Dermis blood vessel endothelial cell (primary cell): ENCODE results near the gene RAB40B. TPM values are rescaled to one million over a fixed set of nuclear protein-coding genes. Genes with fewer than 3 reads are reported as not detected.
A peak's percentile ranks its signal among the peaks of the same experiment; 100 is the strongest.
"Not testable (repeated sequence)": the region's sequence is repeated elsewhere in the genome, so short reads cannot be mapped to it uniquely, and the experiment has no call there.

Experiments
- DNase-seq: peaks from one replicate; pipeline ENCODE4 v3.0.0; 2010
- total RNA-seq: library from RNA; depleted of rRNA; stranded (reverse); fragments of >200 nt; gene quantifications from 2 replicates; pipeline ENCODE4 v1.2.3, GENCODE V29; 2014

Gene RAB40B, protein sequence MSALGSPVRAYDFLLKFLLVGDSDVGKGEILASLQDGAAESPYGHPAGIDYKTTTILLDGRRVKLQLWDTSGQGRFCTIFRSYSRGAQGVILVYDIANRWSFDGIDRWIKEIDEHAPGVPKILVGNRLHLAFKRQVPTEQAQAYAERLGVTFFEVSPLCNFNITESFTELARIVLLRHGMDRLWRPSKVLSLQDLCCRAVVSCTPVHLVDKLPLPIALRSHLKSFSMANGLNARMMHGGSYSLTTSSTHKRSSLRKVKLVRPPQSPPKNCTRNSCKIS
- total RNA-seq = 5.8 and 8.9 TPM in 2 replicates

DNA sequence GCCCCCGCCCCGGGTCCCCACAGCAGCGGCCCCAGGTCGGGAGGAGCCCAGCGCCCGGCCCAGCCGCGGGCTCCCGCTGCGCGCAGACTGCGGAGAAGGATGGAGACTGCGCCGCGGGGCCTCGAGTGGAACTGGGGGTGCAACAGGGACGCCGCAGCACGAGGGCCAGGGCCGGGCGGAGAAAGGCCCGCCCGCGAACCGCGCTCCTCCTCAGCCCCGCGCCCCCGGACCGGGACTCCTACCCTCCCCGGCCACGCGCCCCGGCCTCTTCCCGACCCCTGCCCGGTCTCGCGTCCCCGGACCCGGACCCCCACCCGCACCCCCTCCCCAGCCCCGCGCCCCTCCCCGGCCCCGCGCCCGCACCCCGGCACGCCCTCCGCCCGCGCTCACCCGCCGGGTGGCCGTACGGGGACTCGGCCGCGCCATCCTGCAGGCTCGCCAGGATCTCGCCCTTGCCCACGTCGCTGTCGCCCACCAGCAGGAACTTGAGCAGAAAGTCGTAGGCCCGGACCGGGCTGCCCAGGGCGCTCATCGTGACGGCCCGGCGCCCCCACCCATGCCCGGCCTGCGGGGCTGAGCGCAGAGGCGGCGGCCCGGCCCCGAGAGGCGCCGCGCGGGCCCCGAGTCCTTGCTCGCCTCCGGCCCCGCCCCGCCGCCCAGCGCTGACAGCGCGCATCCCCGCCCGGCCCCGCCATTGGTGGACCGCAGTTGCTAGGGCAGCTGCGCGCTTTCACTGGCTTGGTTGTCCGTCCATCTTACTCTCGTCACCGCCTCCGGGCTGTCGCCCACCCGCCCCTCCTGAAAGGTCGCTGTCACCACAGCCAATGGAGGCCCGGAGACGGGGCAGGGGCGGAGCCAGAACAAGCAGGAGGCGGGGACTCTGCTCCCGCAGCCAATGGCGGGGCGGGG, at the start of gene RAB40B:
TSS of gene RAB40B (minus strand) at position 634 of the 909 bp plus-strand sequence. CDS start at position 532, 102 bp downstream.
- peak; percentile 99 for DNase-seq

DNA sequence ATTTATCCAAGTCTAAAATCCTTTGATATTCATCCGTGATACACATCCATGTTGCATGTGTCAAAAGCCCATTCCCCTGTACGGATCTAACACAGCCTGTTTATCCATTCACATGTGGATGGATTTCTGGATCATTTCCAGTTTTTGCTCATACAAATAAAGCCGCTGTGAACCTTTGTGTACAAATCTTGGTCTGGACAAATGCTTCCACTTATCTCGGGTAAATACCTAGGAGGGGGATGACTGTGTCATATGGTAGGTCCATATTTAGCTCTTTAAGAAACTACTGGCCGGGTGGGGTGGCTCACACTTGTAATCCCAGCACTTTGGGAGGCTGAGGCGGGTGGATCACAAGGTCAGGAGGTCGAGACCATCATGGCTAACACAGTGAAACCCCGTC, 47.0 kb upstream of the RAB40B start:
- no peak for DNase-seq

- DNase-seq = not testable (repeated sequence)
Measured at GRCh38 chr17:82744736-82745135, 46.2 kb upstream of the RAB40B start.

- DNase-seq = no peak
Measured at GRCh38 chr17:82743344-82744219, 45.1 kb upstream of the RAB40B start.

DNA sequence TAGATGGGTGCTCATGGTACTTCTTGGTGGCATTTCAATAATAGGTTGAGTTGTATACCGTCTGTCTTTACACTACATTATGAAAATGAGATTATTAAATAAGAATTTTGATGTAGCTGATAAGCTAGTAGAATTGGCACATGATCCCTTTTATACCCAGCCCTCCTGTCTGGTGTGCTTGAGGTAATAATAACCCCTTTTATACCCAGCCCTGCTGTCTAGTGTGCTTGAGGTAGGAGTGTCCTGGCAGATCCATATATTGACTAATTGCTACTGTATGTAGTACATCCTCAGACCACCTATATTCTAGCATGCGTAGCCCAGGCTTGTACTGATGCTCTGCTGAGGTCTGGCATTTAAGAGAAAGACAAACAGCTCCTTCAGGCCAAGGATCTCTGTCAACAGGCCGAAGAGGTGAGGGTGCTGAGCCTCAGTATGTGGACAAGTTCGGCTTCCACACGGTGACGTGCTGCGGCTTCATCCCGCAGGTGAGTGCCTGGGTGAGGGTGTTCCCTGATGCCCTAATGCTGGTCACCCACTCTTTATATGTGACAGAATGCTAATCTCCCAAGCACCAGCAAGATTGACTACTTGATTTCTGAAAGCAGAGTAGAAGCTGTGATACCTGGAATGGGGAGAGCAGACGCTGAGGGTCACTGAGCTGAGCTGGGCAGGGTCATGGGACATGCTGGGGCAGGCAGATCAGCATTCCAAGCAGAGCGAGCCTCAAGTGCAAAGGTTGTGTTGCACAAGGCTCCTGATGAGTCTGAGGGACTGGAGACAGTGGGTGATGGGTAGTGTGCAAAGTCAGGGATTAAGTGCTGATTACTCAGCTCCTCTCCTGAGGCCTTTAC, 42.6 kb upstream of the RAB40B start:
- peak; percentile 18 for DNase-seq

- DNase-seq = no peak
Measured at GRCh38 chr17:82737967-82738877, 39.7 kb upstream of the RAB40B start.

DNA sequence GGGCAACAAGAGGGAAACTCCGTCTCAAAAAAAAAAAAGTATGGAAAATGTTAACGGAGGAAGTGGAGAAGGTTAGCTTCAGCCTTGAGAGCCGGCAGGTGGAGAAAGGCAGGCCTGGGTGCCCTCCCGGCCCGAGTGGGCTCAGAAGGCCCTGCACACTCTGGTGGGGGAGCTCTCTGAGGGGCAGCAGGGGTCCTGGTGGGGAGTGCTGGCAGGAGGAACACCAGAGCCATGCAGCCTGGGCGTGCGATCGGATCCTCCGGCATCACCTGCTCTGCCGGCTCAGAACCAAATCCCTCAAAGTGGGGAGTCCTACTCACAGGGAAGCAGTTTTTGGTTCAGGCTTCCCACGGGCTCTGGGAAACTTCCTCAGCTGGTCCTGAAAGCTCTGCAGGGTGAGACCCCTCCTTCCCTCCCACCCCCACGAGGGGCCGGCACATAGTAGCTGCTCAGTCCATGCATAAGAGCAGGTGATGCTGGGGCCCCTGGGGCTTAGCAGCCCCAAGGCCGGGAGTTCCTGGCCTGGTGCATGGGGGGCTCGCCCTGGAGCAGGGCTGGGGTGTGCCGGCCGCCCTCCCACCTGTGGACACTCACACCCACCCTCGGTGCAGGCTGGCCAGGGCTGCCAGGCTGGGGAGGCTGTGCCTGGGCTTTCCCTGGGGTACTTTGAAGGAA, 38.1 kb upstream of the RAB40B start:
- no peak for DNase-seq

GRCh38 chr17:82734987-82735866, 36.7 kb upstream of the RAB40B start, which contains the start of gene FN3K:
TSS of gene FN3K (plus strand) at chr17:82735615. CDS start at chr17:82735637, 22 bp downstream.
- DNase-seq = peak; percentile 73

DNA sequence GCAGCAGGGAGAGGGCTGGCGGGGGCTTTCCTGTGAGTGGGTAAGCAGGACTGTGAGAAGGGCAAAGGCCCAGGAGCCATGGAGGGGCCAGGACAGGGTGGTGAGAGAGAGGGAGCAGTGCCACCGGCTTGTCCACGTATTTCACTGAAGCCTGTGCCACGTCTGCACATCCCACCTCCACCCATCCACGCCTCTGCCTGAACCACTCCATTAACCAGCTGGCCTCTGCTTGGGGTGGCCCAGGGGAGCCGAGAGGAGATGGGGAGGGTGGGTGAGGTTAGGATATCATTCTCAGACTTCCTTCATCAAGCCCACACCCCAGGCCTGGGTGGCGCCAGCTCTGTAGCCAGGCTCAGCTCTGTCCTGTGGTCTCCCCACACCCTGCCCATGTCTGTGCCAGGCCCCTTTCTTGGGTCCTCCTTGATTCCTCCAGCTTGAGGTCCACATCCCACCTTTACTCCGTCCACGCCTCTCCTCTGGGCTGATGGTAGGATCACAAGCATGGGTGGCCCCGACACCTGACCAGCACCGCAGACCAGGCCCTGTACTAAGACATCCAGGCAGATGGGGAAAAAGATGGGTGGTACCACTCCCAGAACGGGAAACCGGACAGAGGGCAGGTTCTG, 33.7 kb upstream of the RAB40B start:
- DNase-seq = no peak

DNA sequence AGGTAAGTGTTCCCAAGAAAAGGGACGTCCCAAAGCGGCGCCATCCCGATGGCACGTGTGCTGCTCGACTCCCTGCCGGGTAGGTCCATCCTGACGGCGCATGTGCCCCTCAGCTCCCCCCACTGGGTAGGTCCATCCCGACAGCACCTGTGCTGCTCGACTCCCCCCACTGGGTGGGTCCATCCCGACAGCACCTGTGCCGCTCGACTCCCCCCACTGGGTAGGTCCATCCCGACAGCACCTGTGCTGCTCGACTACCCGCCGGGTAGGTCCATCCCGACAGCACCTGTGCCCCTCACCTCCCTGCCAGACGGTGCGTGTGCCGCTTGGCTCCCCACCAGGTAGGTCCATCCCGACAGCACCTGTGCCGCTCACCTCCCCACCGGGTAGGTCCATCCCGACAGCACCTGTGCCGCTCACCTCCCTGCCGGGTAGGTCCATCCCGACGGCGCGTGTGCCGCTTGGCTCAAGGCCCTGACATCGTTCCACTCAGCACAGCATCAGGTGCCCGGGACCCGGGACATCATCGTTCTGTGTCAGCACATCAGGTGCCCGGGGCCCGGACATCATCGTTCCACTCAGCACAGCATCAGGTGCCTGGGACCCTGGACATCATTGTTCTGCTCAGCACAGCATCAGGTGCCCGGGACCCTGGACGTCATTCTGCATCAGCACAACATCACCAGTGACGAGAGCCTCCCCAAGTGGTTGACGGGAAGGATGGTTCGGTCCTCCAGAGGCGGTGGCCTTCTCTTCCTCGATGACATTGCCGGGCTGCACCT, 31.2 kb upstream of the RAB40B start:
- no peak for DNase-seq

DNA sequence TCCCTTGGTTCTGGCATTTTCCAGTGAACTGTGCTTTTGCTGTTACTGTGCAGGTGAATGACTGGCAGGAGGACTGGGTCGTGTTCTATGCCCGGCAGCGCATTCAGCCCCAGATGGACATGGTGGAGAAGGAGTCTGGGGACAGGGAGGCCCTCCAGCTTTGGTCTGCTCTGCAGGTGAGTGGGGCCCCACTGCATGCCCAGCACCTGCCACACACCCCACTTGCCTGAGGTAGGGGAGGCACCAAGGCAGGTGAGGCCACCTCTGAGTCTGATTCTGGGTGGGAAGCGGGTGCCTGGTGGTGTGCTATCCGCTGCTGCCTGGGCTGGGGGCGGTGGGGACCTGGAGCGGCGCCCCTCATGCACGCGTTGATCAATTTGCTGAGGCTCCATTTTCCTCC, 27.9 kb upstream of the RAB40B start:
- DNase-seq = no peak

DNA sequence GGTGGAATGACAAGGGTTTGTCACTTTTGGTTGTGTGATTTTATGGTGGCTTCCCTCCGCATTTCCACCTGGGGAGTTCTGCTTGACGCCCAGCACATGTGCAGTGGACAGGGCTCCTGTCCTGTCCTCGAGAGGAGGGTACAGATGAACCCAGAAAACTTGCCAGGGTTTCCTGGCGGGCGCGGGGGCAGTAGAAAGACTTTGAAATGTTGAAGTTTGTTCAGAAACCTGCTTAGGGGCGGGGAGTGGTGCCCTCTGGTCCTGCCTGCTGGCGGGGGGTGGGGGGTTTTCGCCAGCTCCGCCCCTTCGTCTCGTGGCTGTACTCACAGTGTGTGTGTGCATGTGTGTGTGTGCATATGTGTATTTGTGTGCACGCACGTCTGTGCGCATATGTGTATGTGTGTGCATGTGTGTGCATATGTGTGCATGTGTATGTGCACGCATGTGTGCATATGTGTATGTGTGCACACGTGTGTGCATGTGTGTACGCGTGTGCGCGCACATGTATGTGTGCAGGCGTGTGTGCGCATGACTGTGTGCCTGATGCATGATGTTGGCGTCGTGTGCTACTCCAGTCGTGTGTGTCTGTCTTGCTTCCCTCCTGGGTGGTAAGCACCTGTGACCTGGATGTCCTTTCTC, 24.8 kb upstream of the RAB40B start:
- no peak for DNase-seq

- no peak for DNase-seq
Measured at GRCh38 chr17:82722341-82723013, 24.0 kb upstream of the RAB40B start.

DNA sequence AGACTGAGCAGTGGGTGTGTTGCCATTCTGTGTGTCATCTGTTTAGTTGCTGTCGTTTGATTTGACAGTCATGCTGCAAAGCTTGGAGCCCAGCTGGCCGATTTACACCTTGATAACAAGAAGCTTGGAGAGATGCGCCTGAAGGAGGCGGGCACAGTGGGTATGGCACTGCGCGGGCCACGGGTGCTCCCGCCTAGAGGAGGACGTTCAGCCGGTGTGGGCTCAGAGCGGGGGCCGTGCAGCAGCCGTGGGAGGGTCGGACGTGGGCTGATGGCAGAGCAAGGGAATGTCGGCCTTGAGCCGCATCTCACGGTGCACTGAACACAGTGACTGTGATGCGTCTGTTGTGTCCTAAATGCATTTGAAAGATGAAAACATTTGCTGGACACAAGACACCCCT, 21.7 kb upstream of the RAB40B start:
- DNase-seq = no peak

GRCh38 chr17:82718986-82719685, 20.6 kb upstream of the RAB40B start:
- no peak for DNase-seq
